ENCODE measurements around the gene DLGAP4.

DLGAP4 gene

GRCh38 chr20:36546111-36546736 lies 240.1 kb downstream of the DLGAP4 start:
- H3K4me3 ChIP-seq (ENCODE audit: control insufficient read depth, low read depth, low read length): no peak overlapping the region
- TF ChIP-seq CTCF (conservative IDR thresholded peaks at IDR 0.05; ENCODE audit: control insufficient read depth, insufficient read depth, low read depth, low read length): no peak

DNA sequence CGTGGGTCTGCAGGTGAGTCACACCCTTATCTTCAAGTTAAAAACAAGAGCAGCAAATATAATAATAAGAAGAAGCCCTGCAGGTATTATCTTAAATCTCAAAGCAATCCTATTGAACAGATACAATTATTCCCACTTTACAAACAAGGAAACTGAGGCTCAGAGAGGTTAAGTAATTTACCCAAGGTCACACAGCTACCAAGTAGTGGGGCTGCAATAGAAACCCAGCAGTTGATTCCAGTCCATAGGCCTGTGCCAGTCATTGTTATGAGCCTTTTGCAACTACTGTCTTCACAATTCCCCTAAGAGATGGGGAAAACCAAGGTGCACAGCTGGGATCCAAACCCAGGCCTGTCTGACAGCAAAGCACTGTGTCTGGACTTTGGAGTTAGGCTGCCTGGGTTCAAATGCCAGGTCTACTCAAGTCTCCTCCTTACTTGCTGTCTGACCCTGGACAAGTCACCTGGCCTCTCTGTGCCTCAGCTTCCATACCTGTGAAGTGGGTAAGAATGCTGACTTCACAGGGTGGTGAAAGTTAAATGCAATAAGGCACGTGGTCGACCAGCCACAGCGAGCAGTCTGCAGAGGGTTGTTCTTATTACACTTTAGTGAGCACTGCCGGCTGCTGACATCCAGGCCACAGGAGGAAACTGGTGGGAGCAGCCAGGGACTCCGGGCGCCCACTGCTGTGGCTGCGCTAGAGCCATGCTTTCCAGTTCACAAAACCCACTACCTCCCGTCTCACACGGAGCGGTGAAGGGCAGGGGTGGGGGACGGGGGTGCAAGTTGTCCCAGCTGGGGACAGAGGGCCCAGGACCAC lies 241.3 kb downstream of the DLGAP4 start:
- no peak for TF ChIP-seq CTCF (conservative IDR thresholded peaks at IDR 0.05; ENCODE audit: control insufficient read depth, insufficient read depth, low read depth, low read length)
- DNase-seq (ENCODE audit: low read depth): no peak
- no peak overlapping the region for H3K4me3 ChIP-seq (ENCODE audit: control insufficient read depth, low read depth, low read length)

More at GRCh38 chr20:36546111-36546736, 240.1 kb downstream of the DLGAP4 start:
- no peak for DNase-seq (ENCODE audit: low read depth)

DNA sequence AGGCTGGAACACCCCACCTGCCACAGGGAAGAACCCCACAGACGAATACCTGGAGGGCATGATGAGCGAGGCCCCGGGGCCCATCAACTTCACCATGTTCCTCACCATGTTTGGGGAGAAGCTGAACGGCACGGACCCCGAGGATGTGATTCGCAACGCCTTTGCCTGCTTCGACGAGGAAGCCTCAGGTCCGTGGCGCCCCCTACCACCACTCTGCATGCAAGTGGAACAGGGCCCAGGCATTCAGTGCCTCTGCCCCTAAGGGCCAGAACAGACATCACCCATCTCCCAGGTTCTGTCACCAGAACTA lies 241.8 kb downstream of the DLGAP4 start:
- TF ChIP-seq CTCF (conservative IDR thresholded peaks at IDR 0.05; ENCODE audit: control insufficient read depth, insufficient read depth, low read depth, low read length): no peak
- DNase-seq (ENCODE audit: low read depth): no peak
- no peak overlapping the region for H3K4me3 ChIP-seq (ENCODE audit: control insufficient read depth, low read depth, low read length)

DNA sequence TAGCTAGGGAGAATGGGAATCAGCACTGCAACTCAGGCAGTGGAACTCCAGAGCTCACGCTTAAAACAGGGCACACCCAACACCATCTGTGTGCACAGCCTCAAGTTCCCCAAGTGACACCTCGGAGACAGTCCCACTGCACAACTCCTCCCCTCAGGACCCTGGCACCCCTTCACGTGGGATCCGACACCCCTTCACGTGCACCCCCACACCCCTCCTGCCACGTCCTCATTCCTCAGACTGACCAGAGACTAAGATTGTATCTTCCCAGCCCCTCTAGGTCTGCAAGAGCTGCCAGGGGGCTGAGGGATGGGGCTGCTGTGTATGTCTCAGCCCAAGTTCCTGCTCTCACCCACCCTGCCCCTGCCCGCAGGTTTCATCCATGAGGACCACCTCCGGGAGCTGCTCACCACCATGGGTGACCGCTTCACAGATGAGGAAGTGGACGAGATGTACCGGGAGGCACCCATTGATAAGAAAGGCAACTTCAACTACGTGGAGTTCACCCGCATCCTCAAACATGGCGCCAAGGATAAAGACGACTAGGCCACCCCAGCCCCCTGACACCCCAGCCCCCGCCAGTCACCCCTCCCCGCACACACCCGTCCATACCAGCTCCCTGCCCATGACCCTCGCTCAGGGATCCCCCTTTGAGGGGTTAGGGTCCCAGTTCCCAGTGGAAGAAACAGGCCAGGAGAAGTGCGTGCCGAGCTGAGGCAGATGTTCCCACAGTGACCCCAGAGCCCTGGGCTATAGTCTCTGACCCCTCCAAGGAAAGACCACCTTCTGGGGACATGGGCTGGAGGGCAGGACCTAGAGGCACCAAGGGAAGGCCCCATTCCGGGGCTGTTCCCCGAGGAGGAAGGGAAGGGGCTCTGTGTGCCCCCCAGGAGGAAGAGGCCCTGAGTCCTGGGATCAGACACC lies 242.8 kb downstream of the DLGAP4 start:
- TF ChIP-seq CTCF (conservative IDR thresholded peaks at IDR 0.05; ENCODE audit: control insufficient read depth, insufficient read depth, low read depth, low read length): no peak
- no peak for DNase-seq (ENCODE audit: low read depth)
- H3K4me3 ChIP-seq (ENCODE audit: control insufficient read depth, low read depth, low read length): no peak overlapping the region

- no peak for DNase-seq (ENCODE audit: low read depth)
- no peak overlapping the region for H3K4me3 ChIP-seq (ENCODE audit: control insufficient read depth, low read depth, low read length)
- TF ChIP-seq CTCF (conservative IDR thresholded peaks at IDR 0.05; ENCODE audit: control insufficient read depth, insufficient read depth, low read depth, low read length): no peak
These were observed 243.4 kb downstream of the DLGAP4 start for GRCh38 chr20:36549628-36549941.

- no peak overlapping the region for H3K4me3 ChIP-seq (ENCODE audit: control insufficient read depth, low read depth, low read length)
- DNase-seq (ENCODE audit: low read depth): no peak
These were observed 244.0 kb downstream of the DLGAP4 start for GRCh38 chr20:36549942-36550789.

More at GRCh38 chr20:36549942-36550789, 244.0 kb downstream of the DLGAP4 start:
- no peak for TF ChIP-seq CTCF (conservative IDR thresholded peaks at IDR 0.05; ENCODE audit: control insufficient read depth, insufficient read depth, low read depth, low read length)
